Gastroesophageal sphincter (tissue), 4 donors: ENCODE results near the gene ADGRF1. TPM values are rescaled to one million over a fixed set of nuclear protein-coding genes. Genes with fewer than 3 reads are reported as not detected.

ENCODE experiments used
- ATAC-seq: fragments of 150-250 bp; one replicate; pipeline ENCODE4 v1.9.1; 2016; ENCODE audit warnings: mild to moderate bottlenecking, moderate library complexity
- H3K27ac ChIP-seq, 4 donors: fragments of 200-600 bp; sonication (generic) in 3 of 4; 1 replicate in 3 of 4; 2 replicates in 1 of 4; pipeline ENCODE4 v1.5.1; 2016 to 2019
- H3K27me3 ChIP-seq: fragments of 200-600 bp; sonication (generic); one replicate; pipeline ENCODE4 v1.5.1; 2019
- H3K36me3 ChIP-seq, 2 donors: fragments of 200-600 bp; sonication (generic); one replicate each; pipeline ENCODE4 v1.5.1; 2019; ENCODE audit warnings: control low read depth in 1 of 2
- H3K4me1 ChIP-seq, 3 donors: fragments of 200-600 bp; sonication (generic); 1 replicate in 2 of 3; 2 replicates in 1 of 3; pipeline ENCODE4 v1.5.1; 2016 to 2019; ENCODE audit warnings: control low read depth in 2 of 3
- H3K4me3 ChIP-seq, 2 donors: fragments of 200-600 bp; sonication (generic); one replicate each; pipeline ENCODE4 v1.5.1; 2019; ENCODE audit warnings: mild to moderate bottlenecking in 1 of 2, moderate library complexity in 1 of 2
- H3K9me3 ChIP-seq, 3 donors: fragments of 200-600 bp; sonication (generic); one replicate each; pipeline ENCODE4 v1.5.1; 2017 to 2019; ENCODE audit warnings: control low read depth in 2 of 3
- EP300 ChIP-seq: sonication (generic); formaldehyde crosslinking; IDR thresholded peaks from one replicate; pipeline ENCODE4 v1.6.1; 2017; ENCODE audit warnings: antibody characterized with exemption, mild to moderate bottlenecking
- POLR2A ChIP-seq, 2 donors: fragments of 450-650 bp; IDR thresholded peaks; one replicate each; pipeline ENCODE4 v1.6.1; 2017; ENCODE audit warnings: antibody characterized with exemption in 2 of 2, mild to moderate bottlenecking in 2 of 2, moderate library complexity in 1 of 2
- WGBS, 2 donors: methylation state at CpG; one replicate each; pipeline ENCODE4 v1.1.5; 2018; ENCODE audit warnings: low coverage in 1 of 2; 5-methylcytosine and 5-hydroxymethylcytosine counted together
- total RNA-seq, 4 donors: library from RNA; depleted of rRNA; stranded (reverse); fragments of >200 nt; gene quantifications; one replicate each; pipeline ENCODE4 v1.1.0, GENCODE V29; 2016

The ADGRF1 gene
- total RNA-seq, 4 donors from 2014 or later: 1.8 TPM; not detected in 3

GRCh38 chr6:46948699-46949098 lies 93.4 kb downstream of the ADGRF1 start:
- 86 to 92% methylated on average over 4 to 8 of the region's 8 CpGs for WGBS, 2 donors
- H3K36me3 ChIP-seq: no peaks in the 10 kb centered on the region
- no peaks in the 10 kb centered on the region for H3K4me1 ChIP-seq
- H3K27me3 ChIP-seq: peaks cover 4% of the 10 kb centered on the region
- peak overlapping the region in 2 of 4 donors; percentile 30 to 70 for H3K27ac ChIP-seq
- H3K9me3 ChIP-seq: no peaks in the 10 kb centered on the region
- peak; percentile 60 for ATAC-seq
- TF ChIP-seq EP300 (no peak), POLR2A (IDR thresholded peaks at IDR 0.05) (no peak)
- H3K4me3 ChIP-seq: no peak overlapping the region

Other genes starting within 250 kb of the ADGRF1 start
- not detected for gene MEP1A, start 248.9 kb downstream of the ADGRF1 start, total RNA-seq
- 10 to 100 TPM; 11.7 to 37.6 (median 26.0) TPM for gene ADGRF5, start 120.4 kb downstream of the ADGRF1 start, total RNA-seq